Heart left ventricle (tissue), 16 donors: Measurements from ENCODE around the gene CCDC150. TPM values are rescaled to one million over a fixed set of nuclear protein-coding genes. Genes with fewer than 3 reads are reported as not detected.
"Not testable (repeated sequence)": the region's sequence is repeated elsewhere in the genome, so short reads cannot be mapped to it uniquely, and the experiment has no call there.

Source experiments
- ATAC-seq, 4 donors: fragments of 200-7000 bp; cut with Tn5 transposase; one replicate each; pipeline ENCODE4 v1.9.1; 2020 to 2022; ENCODE audit warnings: moderate library complexity in 4 of 4, mild to moderate bottlenecking in 3 of 4, moderate number of reproducible peaks in 1 of 4
- DNase-seq, 5 donors: peaks; one replicate each; pipeline ENCODE4 v3.0.0-alpha.2; 2020
- H3K27ac ChIP-seq, 12 donors: fragments of 200-600 bp; sonication (generic) in 4 of 12; one replicate each; pipeline versions ENCODE4 v1.5.0 to v1.8.0; 2016 to 2022; ENCODE audit warnings: mild to moderate bottlenecking in 2 of 12
- H3K27me3 ChIP-seq, 9 donors: fragments of 200-600 bp; sonication (generic) in 2 of 9; one replicate each; pipeline versions ENCODE4 v1.5.1 to v1.8.0; 2016 to 2022; ENCODE audit warnings: mild to moderate bottlenecking in 3 of 9
- H3K36me3 ChIP-seq, 9 donors: fragments of 200-600 bp; sonication (generic) in 2 of 9; one replicate each; pipeline versions ENCODE4 v1.5.0 to v1.8.0; 2018 to 2022; ENCODE audit warnings: mild to moderate bottlenecking in 2 of 9
- H3K4me1 ChIP-seq, 12 donors: fragments of 200-600 bp; sonication (generic) in 4 of 12; one replicate each; pipeline versions ENCODE4 v1.5.0 to v1.8.0; 2016 to 2022; ENCODE audit warnings: mild to moderate bottlenecking in 3 of 12
- H3K4me3 ChIP-seq, 12 donors: fragments of 200-600 bp; sonication (generic) in 4 of 12; one replicate each; pipeline versions ENCODE4 v1.5.0 to v1.8.0; 2017 to 2022; ENCODE audit warnings: mild to moderate bottlenecking in 9 of 12, moderate library complexity in 4 of 12
- H3K9me3 ChIP-seq, 12 donors: fragments of 200-600 bp; sonication (generic) in 4 of 12; one replicate each; pipeline versions ENCODE4 v1.5.0 to v1.8.0; 2016 to 2022; ENCODE audit warnings: mild to moderate bottlenecking in 1 of 12
- POLR2A ChIP-seq, 2 donors: fragments of 450-650 bp; IDR thresholded peaks; one replicate each; pipeline ENCODE4 v1.6.1; 2017; ENCODE audit warnings: antibody characterized with exemption in 2 of 2, mild to moderate bottlenecking in 2 of 2, moderate library complexity in 2 of 2
- WGBS, 4 donors: extraction: QIAGEN DNeasy Blood & Tissue Kit in 2 of 4; methylation state at CpG; one replicate each; pipeline versions ENCODE4 v1.1.5 to v1.1.7; 2013 to 2018; 5-methylcytosine and 5-hydroxymethylcytosine counted together
- intact Hi-C, 10 donors: fragments of 100-400 bp; cut with DNase I; formaldehyde crosslinking; loops; one replicate each; pipeline versions ENCODE4 v1.11.1 to v1.14.2; 2022
- polyA plus RNA-seq, 2 donors: library from polyadenylated mRNA; stranded (reverse); fragments of 200-250 nt; gene quantifications; one replicate each; pipeline ENCODE4 v1.2.3, GENCODE V29; 2013
- total RNA-seq, 9 donors: library from RNA; depleted of rRNA in 2 of 9; stranded (reverse); fragments of >200 nt in 2 of 9; fragmentation: NEBNext Ultra II Directional in 3 of 9; extraction: Animal tissue kit (Norgen Biotek cat#: 25700) in 3 of 9; gene quantifications; one replicate each; pipeline versions ENCODE4 v1.1.0 to v1.2.4, GENCODE V29; 2016 to 2023
- TF ChIP-seq, protein P1 (sequence below), 12 donors: fragments of 200-600 bp; sonication (generic) in 4 of 12; IDR thresholded peaks; one replicate each; pipeline versions ENCODE4 v1.5.0 to v1.8.0; 2018 to 2022; ENCODE audit warnings: antibody characterized with exemption in 12 of 12, mild to moderate bottlenecking in 5 of 12
- donor health status: ischemic (EF 13 %, LVEDD 7.1; RV severe dilation, severe dysfunction).
- donor health status: healthy with polysubstance abuse.
- donor health status: DM: no; HTN: yes; CAD: no.
- donor health status: DM: no; HTN: no; CAD: no.
- donor health status: ischemic (EF 25% LVEDD 6.9; RV normal size, moderate dysfunction).
- donor health status: ischemic (EF 25% LVEDD 5.7; RV mildly dilated, moderate dysfunction).
- donor health status: healthy.
- donor health status: DM: yes; HTN: yes; CAD: no.
- donor health status: ischemic (EF 35%, LVEDD 5.7; RV mildly dilated, moderate dysfunction).
- donor health status: nonischemic (EF 11% LVEDD 7.7; RV severe dilation, severe dysfunction).
- donor health status: DM: yes; HTN: yes; CAD: no.
- donor health status: PGD.
- donor health status: ischemic (EF 29% LVEDD 5.4; RV normal size, mild dysfunction).
- donor health status: nonischemic (EF 23%, LVEDD 6.1; RV moderate dilation, normal function).

CCDC150 gene
- total and polyA plus RNA-seq, 11 donors, result 0.24 to 4.5 (median 1.2) TPM; not detected in 1

DNA sequence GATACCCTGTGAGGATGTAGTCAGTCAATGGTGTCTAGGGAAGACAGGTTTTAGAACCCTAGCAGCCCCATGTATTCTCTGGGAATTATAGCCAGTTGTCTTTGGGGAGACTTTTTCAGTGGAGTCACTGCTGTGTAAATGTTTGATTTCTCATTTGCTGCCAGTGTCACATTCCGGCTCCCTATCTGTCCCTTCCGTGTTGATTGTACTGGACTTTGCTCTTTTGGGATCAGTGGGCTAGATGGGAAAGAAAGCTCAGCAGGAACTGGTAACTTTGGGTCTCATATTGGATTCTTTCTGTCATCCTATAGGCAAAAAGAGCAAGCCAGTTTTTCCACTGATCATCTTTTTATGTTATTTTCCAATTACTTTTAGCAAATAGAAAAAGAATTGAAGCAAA, 89.9 kb downstream of the CCDC150 start:
- Histone ChIP-seq H3K27ac (no peak overlapping the region), H3K4me3 (no peak overlapping the region), H3K36me3 (peaks cover 0 to 5% (median 0%) of the 10 kb centered on the region in 9 donors), H3K4me1 (no peaks in the 10 kb centered on the region), H3K27me3 (no peaks in the 10 kb centered on the region), H3K9me3 (no peaks in the 10 kb centered on the region)
- no peak for TF ChIP-seq POLR2A (IDR thresholded peaks at IDR 0.05)
- TF ChIP-seq, protein P1, sequence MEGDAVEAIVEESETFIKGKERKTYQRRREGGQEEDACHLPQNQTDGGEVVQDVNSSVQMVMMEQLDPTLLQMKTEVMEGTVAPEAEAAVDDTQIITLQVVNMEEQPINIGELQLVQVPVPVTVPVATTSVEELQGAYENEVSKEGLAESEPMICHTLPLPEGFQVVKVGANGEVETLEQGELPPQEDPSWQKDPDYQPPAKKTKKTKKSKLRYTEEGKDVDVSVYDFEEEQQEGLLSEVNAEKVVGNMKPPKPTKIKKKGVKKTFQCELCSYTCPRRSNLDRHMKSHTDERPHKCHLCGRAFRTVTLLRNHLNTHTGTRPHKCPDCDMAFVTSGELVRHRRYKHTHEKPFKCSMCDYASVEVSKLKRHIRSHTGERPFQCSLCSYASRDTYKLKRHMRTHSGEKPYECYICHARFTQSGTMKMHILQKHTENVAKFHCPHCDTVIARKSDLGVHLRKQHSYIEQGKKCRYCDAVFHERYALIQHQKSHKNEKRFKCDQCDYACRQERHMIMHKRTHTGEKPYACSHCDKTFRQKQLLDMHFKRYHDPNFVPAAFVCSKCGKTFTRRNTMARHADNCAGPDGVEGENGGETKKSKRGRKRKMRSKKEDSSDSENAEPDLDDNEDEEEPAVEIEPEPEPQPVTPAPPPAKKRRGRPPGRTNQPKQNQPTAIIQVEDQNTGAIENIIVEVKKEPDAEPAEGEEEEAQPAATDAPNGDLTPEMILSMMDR (IDR thresholded peaks at IDR 0.05), result no peak
- WGBS, 4 donors, result 93 to 96% (median 94%) methylated on average over 2 of the region's 2 CpGs
- intact Hi-C loops, result no loop called here
- ATAC-seq (no peak), DNase-seq (no peak)

DNA sequence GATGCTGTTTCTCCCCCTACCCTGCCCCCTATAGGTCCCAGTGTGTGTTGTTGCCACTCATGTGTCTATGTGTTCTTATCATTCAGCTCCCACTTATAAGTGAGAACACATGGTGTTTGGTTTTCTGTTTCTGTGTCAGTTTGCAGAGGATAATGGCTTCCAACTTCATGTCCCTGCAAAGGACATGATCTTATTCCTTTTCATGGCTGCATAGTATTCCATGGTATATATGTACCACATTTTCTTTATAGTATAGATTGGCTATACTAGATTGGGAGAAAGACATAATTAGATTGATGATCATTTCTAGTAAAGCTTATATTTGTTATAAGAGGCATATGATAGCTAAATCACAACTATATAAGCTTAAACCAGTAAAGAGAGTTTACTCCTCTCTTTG, 97.1 kb downstream of the CCDC150 start:
- intact Hi-C loops, ATAC-seq, DNase-seq, H3K27me3 ChIP-seq, H3K27ac ChIP-seq, H3K4me1 ChIP-seq, H3K36me3 ChIP-seq, H3K4me3 ChIP-seq: not testable (repeated sequence)
- H3K9me3 ChIP-seq, result peaks cover 0 to 30% (median 0%) of the 10 kb centered on the region in 12 donors

DNA sequence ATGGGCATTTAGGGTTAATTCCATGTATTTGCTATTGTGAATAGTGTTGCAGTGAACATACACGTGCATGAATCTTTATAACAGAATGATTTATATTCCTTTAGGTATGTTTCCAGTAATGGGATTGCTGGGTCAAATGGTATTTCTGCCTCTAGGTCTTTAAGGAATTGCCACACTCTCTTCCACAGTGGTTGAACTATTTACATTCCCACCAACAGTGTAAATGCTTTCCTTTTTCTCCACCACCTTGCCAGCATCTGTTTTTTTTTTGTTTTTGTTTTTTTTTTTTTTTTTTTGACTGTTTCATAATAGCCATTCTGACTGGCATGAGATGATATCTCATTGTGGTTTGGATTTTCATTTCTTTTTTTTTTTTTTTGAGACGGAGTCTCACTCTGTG, 97.5 kb downstream of the CCDC150 start:
- Histone ChIP-seq H3K27me3 (no peaks in the 10 kb centered on the region), H3K36me3 (peaks cover 0 to 4% (median 0%) of the 10 kb centered on the region in 9 donors), H3K9me3 (peaks cover 0 to 30% (median 0%) of the 10 kb centered on the region in 12 donors), H3K4me3 (no peak overlapping the region), H3K4me1 (no peaks in the 10 kb centered on the region), H3K27ac (no peak overlapping the region)
- no peak for TF ChIP-seq POLR2A (IDR thresholded peaks at IDR 0.05)
- TF ChIP-seq, protein P1 (IDR thresholded peaks at IDR 0.05), result no peak
- intact Hi-C loops, result no loop called here
- DNase-seq (no peak), ATAC-seq (no peak)
- WGBS, 4 donors, result 84 to 98% (median 92%) methylated on average over 2 of the region's 2 CpGs

DNA sequence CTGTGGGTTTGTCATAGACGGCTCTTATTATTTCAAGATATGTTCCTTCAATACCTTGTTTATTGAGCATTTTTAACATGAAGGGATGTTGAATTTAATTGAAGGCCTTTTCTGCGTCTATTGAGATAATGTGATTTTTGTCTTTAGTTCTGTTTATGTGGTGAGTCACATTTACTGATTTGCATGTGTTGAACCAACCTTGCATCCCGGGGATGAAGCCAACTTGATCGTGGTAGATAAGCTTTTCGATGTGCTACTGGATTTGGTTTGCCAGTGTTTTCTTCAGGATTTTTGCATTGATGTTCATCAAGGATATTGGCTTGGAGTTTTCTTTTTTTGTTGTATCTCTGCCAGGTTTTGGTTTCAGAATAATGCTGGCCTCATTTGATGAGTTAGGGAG, 99.5 kb downstream of the CCDC150 start:
- Histone ChIP-seq H3K4me1 (no peaks in the 10 kb centered on the region), H3K36me3 (no peaks in the 10 kb centered on the region), H3K27me3 (no peaks in the 10 kb centered on the region), H3K27ac (no peak overlapping the region), H3K9me3 (peaks cover 0 to 30% (median 0%) of the 10 kb centered on the region in 12 donors), H3K4me3 (no peak overlapping the region)
- DNase-seq, result no peak
- intact Hi-C loops, result no loop called here
- no peak for TF ChIP-seq POLR2A (IDR thresholded peaks at IDR 0.05)
- TF ChIP-seq, protein P1 (IDR thresholded peaks at IDR 0.05), result no peak
- no peak for ATAC-seq
- WGBS, 4 donors, result 95 to 97% (median 97%) methylated on average over 5 of the region's 5 CpGs

DNA sequence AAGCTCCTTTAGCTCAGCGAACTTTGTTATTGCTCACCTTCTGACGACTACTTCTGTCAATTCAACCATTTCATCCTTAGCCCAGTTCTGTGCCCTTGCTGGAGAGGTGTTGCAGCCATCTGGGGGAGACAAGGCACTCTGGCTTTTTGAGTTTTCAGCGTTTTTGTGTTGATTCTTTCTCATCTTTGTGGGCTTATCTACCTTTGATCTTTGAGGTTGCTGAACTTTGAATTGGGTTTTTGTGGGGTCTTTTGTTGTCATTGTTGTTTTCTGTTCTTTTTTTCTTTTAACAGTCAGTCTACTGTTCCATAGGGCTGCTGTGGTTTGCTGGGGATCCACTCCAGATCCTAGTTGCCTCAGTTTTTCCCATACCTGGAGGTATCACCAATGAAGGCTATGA, 102.7 kb downstream of the CCDC150 start:
- Histone ChIP-seq H3K36me3 (no peaks in the 10 kb centered on the region), H3K9me3 (peaks cover 0 to 22% (median 0%) of the 10 kb centered on the region in 12 donors), H3K27me3 (no peaks in the 10 kb centered on the region), H3K4me3 (no peak overlapping the region), H3K27ac (no peak overlapping the region), H3K4me1 (no peaks in the 10 kb centered on the region)
- DNase-seq, result no peak
- ATAC-seq, result no peak
- intact Hi-C loops, result no loop called here
- TF ChIP-seq, protein P1 (IDR thresholded peaks at IDR 0.05), result no peak
- no peak for TF ChIP-seq POLR2A (IDR thresholded peaks at IDR 0.05)
- 88 to 94% (median 91%) methylated on average over 3 of the region's 3 CpGs for WGBS, 4 donors
